Ovary (tissue), 9 donors: ENCODE results near the gene CC2D2A. TPM values are rescaled to one million over a fixed set of nuclear protein-coding genes. Genes with fewer than 3 reads are reported as not detected.

Experiments used
- DNase-seq, 5 donors: peaks; one replicate each; pipeline ENCODE4 v3.0.0-alpha.2; 2019 to 2020
- H3K27ac ChIP-seq, 2 donors: fragments of 200-600 bp; one replicate each; pipeline versions ENCODE4 v1.5.1 to v1.8.0; 2019 to 2022
- H3K27me3 ChIP-seq: fragments of 200-600 bp; one replicate; pipeline ENCODE4 v1.8.0; 2022
- H3K36me3 ChIP-seq: fragments of 200-600 bp; sonication (generic); one replicate; pipeline ENCODE4 v1.5.1; 2019
- H3K4me1 ChIP-seq: one replicate; pipeline ENCODE4 v1.8.1; 2013; ENCODE audit warnings: mild to moderate bottlenecking, moderate library complexity; ENCODE audit not compliant: insufficient read depth
- H3K4me3 ChIP-seq: fragments of 200-600 bp; sonication (generic); one replicate; pipeline ENCODE4 v1.5.1; 2017
- H3K9me3 ChIP-seq, 2 donors: fragments of 200-600 bp in 1 of 2; sonication (generic) in 1 of 2; one replicate each; pipeline versions ENCODE4 v1.5.1 to v1.8.1; 2013 to 2019; ENCODE audit warnings: mild to moderate bottlenecking in 1 of 2, moderate library complexity in 1 of 2
- CTCF ChIP-seq, 3 donors: fragments of 450-650 bp in 2 of 3; fragments of 200-600 bp in 1 of 3; IDR thresholded peaks; one replicate each; pipeline versions ENCODE4 v1.5.1 to v1.8.0; 2016 to 2022; ENCODE audit warnings: antibody characterized with exemption in 3 of 3, mild to moderate bottlenecking in 1 of 3
- EP300 ChIP-seq: sonication (generic); formaldehyde crosslinking; IDR thresholded peaks from one replicate; pipeline ENCODE4 v1.6.1; 2017; ENCODE audit warnings: antibody characterized with exemption
- POLR2A ChIP-seq: fragments of 450-650 bp; IDR thresholded peaks from one replicate; pipeline ENCODE4 v1.6.1; 2017; ENCODE audit warnings: antibody characterized with exemption, mild to moderate bottlenecking, moderate library complexity
- WGBS, 3 donors: extraction: QIAGEN DNeasy Blood & Tissue Kit in 1 of 3; methylation state at CpG; one replicate each; pipeline versions ENCODE4 v1.1.5 to v1.1.7; 2013 to 2017; 5-methylcytosine and 5-hydroxymethylcytosine counted together
- intact Hi-C, 4 donors: fragments of 100-400 bp; cut with DNase I; formaldehyde crosslinking; loops; one replicate each; pipeline versions ENCODE4 v1.11.0 to v1.15.1; 2022 to 2023
- polyA plus RNA-seq, 2 donors: library from polyadenylated mRNA; stranded (reverse); fragments of 200-250 nt in 1 of 2; fragments of 350-450 nt in 1 of 2; fragmentation: Illumina TruSeq in 1 of 2; extraction: RNeasy Lipid Tissue Mini Kit (QIAGEN cat#74804) in 1 of 2; gene quantifications; one replicate each; pipeline ENCODE4 v1.2.3, GENCODE V29; 2013 to 2014
- total RNA-seq, 7 donors: library from RNA; depleted of rRNA in 2 of 7; stranded (reverse); fragments of >200 nt in 2 of 7; fragmentation: NEBNext Ultra II Directional in 3 of 7; extraction: Animal tissue kit (Norgen Biotek cat#: 25700) in 3 of 7; gene quantifications; one replicate each; pipeline versions ENCODE4 v1.1.0 to v1.2.4, GENCODE V29; 2016 to 2023
- donor health status: DM: no; HTN: no; CAD: no; lungs with moderate emphysema.
- donor health status: DM: no; HTN: no; CAD: no.
- donor health status: Bipolar disorder and iron deficiency.
- donor health status: DM: yes; HTN: yes; CAD: no.
- donor health status: DM: no; HTN: no; CAD: no.
- donor health status: DM: yes; HTN: yes; CAD: no.

Gene CC2D2A
- total and polyA plus RNA-seq, 9 donors: 9.4 to 53.9 (median 17.5) TPM

- WGBS, 3 donors: 96 to 98% (median 97%) methylated on average over 7 of the region's 7 CpGs
- no peaks in the 10 kb centered on the region for H3K9me3 ChIP-seq
- H3K27me3 ChIP-seq: no peaks in the 10 kb centered on the region
- no peak overlapping the region for H3K4me3 ChIP-seq
- H3K27ac ChIP-seq: no peak overlapping the region
- TF ChIP-seq EP300 (no peak), CTCF (IDR thresholded peaks at IDR 0.05) (no peak), POLR2A (no peak)
- no peaks in the 10 kb centered on the region for H3K36me3 ChIP-seq
- no peak for DNase-seq
- intact Hi-C loops: no loop called here
- no peaks in the 10 kb centered on the region for H3K4me1 ChIP-seq
Observed at GRCh38 chr4:15444276-15444675, 25.4 kb upstream of the CC2D2A start.

- Histone ChIP-seq H3K27me3 (no peaks in the 10 kb centered on the region), H3K27ac (no peak overlapping the region), H3K36me3 (no peaks in the 10 kb centered on the region), H3K4me1 (no peaks in the 10 kb centered on the region), H3K4me3 (no peak overlapping the region), H3K9me3 (no peaks in the 10 kb centered on the region)
- intact Hi-C loops: no loop called here
- 53 to 57% (median 55%) methylated on average over 4 of the region's 4 CpGs for WGBS, 3 donors
- TF ChIP-seq CTCF (IDR thresholded peaks at IDR 0.05) (no peak), POLR2A (no peak), EP300 (no peak)
- DNase-seq: no peak
Observed at GRCh38 chr4:15444879-15445547, 24.7 kb upstream of the CC2D2A start.

- peaks cover 11% of the 10 kb centered on the region for H3K4me1 ChIP-seq
- intact Hi-C loops: loop anchor here in 1 of 4 donors (10.0 kb wide), 1 partner anchor 447 kb away; the partner anchor contains the start of gene CPEB2
- no peaks in the 10 kb centered on the region for H3K36me3 ChIP-seq
- H3K27ac ChIP-seq: no peak overlapping the region
- no peaks in the 10 kb centered on the region for H3K27me3 ChIP-seq
- no peak for TF ChIP-seq POLR2A
- TF ChIP-seq CTCF (IDR thresholded peaks at IDR 0.05): no peak
- no peak for TF ChIP-seq EP300
- WGBS, 3 donors: 13 to 32% (median 14%) methylated on average over 1 of the region's 1 CpG
- no peak for DNase-seq
- H3K9me3 ChIP-seq: no peaks in the 10 kb centered on the region
- H3K4me3 ChIP-seq: no peak overlapping the region
Observed at GRCh38 chr4:15451181-15451865, 18.4 kb upstream of the CC2D2A start.

GRCh38 chr4:15451866-15452765 lies 17.6 kb upstream of the CC2D2A start:
- Histone ChIP-seq H3K36me3 (no peaks in the 10 kb centered on the region), H3K4me3 (no peak overlapping the region), H3K4me1 (peaks cover 12% of the 10 kb centered on the region), H3K27me3 (no peaks in the 10 kb centered on the region), H3K9me3 (no peaks in the 10 kb centered on the region), H3K27ac (no peak overlapping the region)
- intact Hi-C loops: loop anchor here in 1 of 4 donors (10.0 kb wide), 1 partner anchor 447 kb away; the partner anchor contains the start of gene CPEB2
- no peak for TF ChIP-seq POLR2A
- TF ChIP-seq EP300: no peak
- TF ChIP-seq CTCF (IDR thresholded peaks at IDR 0.05): no peak
- 24 to 34% (median 32%) methylated on average over 4 of the region's 4 CpGs for WGBS, 3 donors
- DNase-seq: no peak
